ENCODE results near the gene MYO1E. TPM values are rescaled to one million over a fixed set of nuclear protein-coding genes. Genes with fewer than 3 reads are reported as not detected.
A peak's percentile ranks its signal among the peaks of the same experiment; 100 is the strongest.

Gene MYO1E
- total and polyA plus RNA-seq, 4 experiments from 2014 or later: 2.1 to 4.6 TPM; not detected in 2

- ChIA-PET POLR2A (ENCODE audit: partially characterized antibody) (no interaction called here), CTCF (ENCODE audit: partially characterized antibody) (no interaction called here)
- H3K36me3 ChIP-seq (ENCODE audit: insufficient read depth, low read length): no peaks in the 10 kb centered on the region
- intact Hi-C loops (cut with micrococcal nuclease): no loop called here
- Mint-ChIP-seq H3K27ac (no peak overlapping the region), H3K27me3 (peaks cover 2 to 4% of the 10 kb centered on the region in 2 donors), H3K4me1 (peaks cover 0 to 4% (median 0%) of the 10 kb centered on the region in 4 donors), H3K4me3 (no peak overlapping the region), H3K9me3 (no peaks in the 10 kb centered on the region), H3K36me3 (no peaks in the 10 kb centered on the region)
- H3K4me3 ChIP-seq (ENCODE audit: low read length in 2 of 2): no peak overlapping the region
- no peaks in the 10 kb centered on the region for H3K27me3 ChIP-seq (ENCODE audit: insufficient read depth, low read length)
- H3K27ac ChIP-seq (ENCODE audit: low read depth, low read length): no peak overlapping the region
- DNase-seq: no peak
- H3K9me3 ChIP-seq (ENCODE audit: control insufficient read depth in 1 of 2, low read length in 2 of 2): no peaks in the 10 kb centered on the region
- no peaks in the 10 kb centered on the region for H3K4me1 ChIP-seq (ENCODE audit: insufficient read depth, low read length)
Observed at GRCh38 chr15:59274126-59274970, 98.3 kb downstream of the MYO1E start.

DNA sequence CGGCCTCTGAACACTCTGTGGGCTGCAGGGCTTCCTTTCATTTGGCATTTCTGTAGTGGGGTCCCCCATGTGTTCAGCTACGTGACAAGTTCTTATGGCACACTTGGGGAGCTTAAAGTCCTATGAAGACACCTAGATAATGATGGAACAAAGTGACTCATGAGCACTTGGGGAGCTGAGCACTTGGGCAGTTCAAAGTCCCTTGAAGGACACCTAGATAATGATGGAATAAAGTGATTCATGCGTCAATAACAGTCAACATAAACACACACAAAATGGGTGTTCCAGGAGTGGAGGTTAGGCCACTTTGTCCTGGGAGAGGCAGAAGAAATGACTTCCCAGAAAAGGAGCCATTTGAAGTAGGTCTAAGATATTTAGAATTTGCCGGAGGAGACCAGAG lies 99.4 kb downstream of the MYO1E start:
- H3K27me3 Mint-ChIP-seq: peaks cover 2 to 8% of the 10 kb centered on the region in 2 donors
- DNase-seq: no peak
- Histone ChIP-seq H3K4me3 (ENCODE audit: low read length in 2 of 2) (no peak overlapping the region), H3K36me3 (ENCODE audit: insufficient read depth, low read length) (no peaks in the 10 kb centered on the region), H3K4me1 (ENCODE audit: insufficient read depth, low read length) (no peaks in the 10 kb centered on the region), H3K27ac (ENCODE audit: low read depth, low read length) (no peak overlapping the region), H3K9me3 (ENCODE audit: control insufficient read depth in 1 of 2, low read length in 2 of 2) (no peaks in the 10 kb centered on the region), H3K27me3 (ENCODE audit: insufficient read depth, low read length) (no peaks in the 10 kb centered on the region)
- ChIA-PET POLR2A (ENCODE audit: partially characterized antibody) (no interaction called here), CTCF (ENCODE audit: partially characterized antibody) (no interaction called here)
- H3K4me1 Mint-ChIP-seq: peaks cover 0 to 4% (median 0%) of the 10 kb centered on the region in 4 donors
- intact Hi-C loops (cut with micrococcal nuclease): no loop called here
- H3K9me3 Mint-ChIP-seq: no peaks in the 10 kb centered on the region
- no peaks in the 10 kb centered on the region for H3K36me3 Mint-ChIP-seq
- H3K4me3 Mint-ChIP-seq: no peak overlapping the region
- no peak overlapping the region for H3K27ac Mint-ChIP-seq

GRCh38 chr15:59271595-59272201 lies 101.0 kb downstream of the MYO1E start:
- ChIA-PET CTCF (ENCODE audit: partially characterized antibody) (no interaction called here), POLR2A (ENCODE audit: partially characterized antibody) (no interaction called here)
- no peaks in the 10 kb centered on the region for H3K9me3 ChIP-seq (ENCODE audit: control insufficient read depth in 1 of 2, low read length in 2 of 2)
- no peaks in the 10 kb centered on the region for H3K27me3 ChIP-seq (ENCODE audit: insufficient read depth, low read length)
- H3K4me3 Mint-ChIP-seq: no peak overlapping the region
- no peak overlapping the region for H3K27ac Mint-ChIP-seq
- H3K9me3 Mint-ChIP-seq: no peaks in the 10 kb centered on the region
- no peak for DNase-seq
- no peaks in the 10 kb centered on the region for H3K4me1 ChIP-seq (ENCODE audit: insufficient read depth, low read length)
- H3K4me1 Mint-ChIP-seq: peaks cover 0 to 4% (median 0%) of the 10 kb centered on the region in 4 donors
- no peaks in the 10 kb centered on the region for H3K36me3 ChIP-seq (ENCODE audit: insufficient read depth, low read length)
- no peak overlapping the region for H3K4me3 ChIP-seq (ENCODE audit: low read length in 2 of 2)
- H3K27ac ChIP-seq (ENCODE audit: low read depth, low read length): no peak overlapping the region
- no peaks in the 10 kb centered on the region for H3K36me3 Mint-ChIP-seq
- intact Hi-C loops (cut with micrococcal nuclease): no loop called here
- H3K27me3 Mint-ChIP-seq: peaks cover 2 to 10% of the 10 kb centered on the region in 2 donors

- Histone ChIP-seq H3K4me3 (ENCODE audit: low read length in 2 of 2) (no peak overlapping the region), H3K27me3 (ENCODE audit: insufficient read depth, low read length) (no peaks in the 10 kb centered on the region), H3K9me3 (ENCODE audit: control insufficient read depth in 1 of 2, low read length in 2 of 2) (no peaks in the 10 kb centered on the region), H3K27ac (ENCODE audit: low read depth, low read length) (no peak overlapping the region), H3K36me3 (ENCODE audit: insufficient read depth, low read length) (no peaks in the 10 kb centered on the region), H3K4me1 (ENCODE audit: insufficient read depth, low read length) (no peaks in the 10 kb centered on the region)
- POLR2A ChIA-PET (ENCODE audit: partially characterized antibody): no interaction called here
- H3K9me3 Mint-ChIP-seq: no peaks in the 10 kb centered on the region
- H3K4me3 Mint-ChIP-seq: no peak overlapping the region
- peaks cover 0 to 4% (median 0%) of the 10 kb centered on the region in 4 donors for H3K4me1 Mint-ChIP-seq
- H3K27me3 Mint-ChIP-seq: peaks cover 3 to 6% of the 10 kb centered on the region in 2 donors
- intact Hi-C loops (cut with micrococcal nuclease): no loop called here
- DNase-seq: no peak
- H3K36me3 Mint-ChIP-seq: no peaks in the 10 kb centered on the region
- CTCF ChIA-PET (ENCODE audit: partially characterized antibody): no interaction called here
- no peak overlapping the region for H3K27ac Mint-ChIP-seq
Observed at GRCh38 chr15:59268852-59269407, 103.7 kb downstream of the MYO1E start.

DNA sequence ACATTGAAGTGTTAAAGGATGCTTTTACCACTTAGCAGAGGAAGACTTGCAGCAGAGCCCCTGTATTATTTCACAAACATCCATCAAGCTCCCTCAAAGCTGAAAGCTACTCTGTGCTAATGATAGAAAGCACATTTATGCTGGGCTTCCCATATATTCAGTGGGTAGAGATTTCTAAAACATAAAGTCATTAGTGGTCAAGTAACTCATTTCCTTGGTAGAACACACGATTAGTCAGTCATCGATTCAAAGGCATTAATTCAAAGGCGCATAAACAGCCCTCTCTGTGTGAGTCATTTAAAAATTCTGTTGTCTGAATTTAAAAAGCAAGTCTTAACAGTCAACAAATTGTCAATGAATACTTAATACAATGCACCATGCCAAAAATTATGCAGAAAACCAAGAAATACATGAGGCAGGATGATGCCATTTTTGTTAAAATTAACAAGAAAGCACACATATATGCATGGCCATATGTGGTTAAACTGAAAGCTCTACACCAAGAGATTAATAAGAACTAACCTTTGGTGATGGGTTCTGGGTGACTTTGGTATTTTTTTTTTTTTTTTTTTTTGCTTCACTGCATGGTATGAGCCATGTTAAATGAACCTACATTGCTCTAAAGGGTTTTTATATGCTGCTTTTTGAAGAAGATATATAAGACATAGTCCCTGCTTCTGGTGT lies 104.4 kb downstream of the MYO1E start:
- Histone ChIP-seq H3K36me3 (ENCODE audit: insufficient read depth, low read length) (no peaks in the 10 kb centered on the region), H3K4me3 (ENCODE audit: low read length in 2 of 2) (no peak overlapping the region), H3K27me3 (ENCODE audit: insufficient read depth, low read length) (no peaks in the 10 kb centered on the region), H3K9me3 (ENCODE audit: control insufficient read depth in 1 of 2, low read length in 2 of 2) (no peaks in the 10 kb centered on the region), H3K27ac (ENCODE audit: low read depth, low read length) (no peak overlapping the region), H3K4me1 (ENCODE audit: insufficient read depth, low read length) (no peaks in the 10 kb centered on the region)
- CTCF ChIA-PET (ENCODE audit: partially characterized antibody): no interaction called here
- H3K27ac Mint-ChIP-seq: no peak overlapping the region
- no peaks in the 10 kb centered on the region for H3K9me3 Mint-ChIP-seq
- H3K4me3 Mint-ChIP-seq: no peak overlapping the region
- H3K27me3 Mint-ChIP-seq: peaks cover 3 to 6% of the 10 kb centered on the region in 2 donors
- intact Hi-C loops (cut with micrococcal nuclease): no loop called here
- peaks cover 0 to 2% (median 0%) of the 10 kb centered on the region in 4 donors for H3K4me1 Mint-ChIP-seq
- no peaks in the 10 kb centered on the region for H3K36me3 Mint-ChIP-seq
- no peak for DNase-seq
- POLR2A ChIA-PET (ENCODE audit: partially characterized antibody): no interaction called here

- CTCF ChIA-PET (ENCODE audit: partially characterized antibody): interaction anchor here (0.7 to 0.9 kb wide), 2 partner anchors 32 to 334 kb away, joined by 3 read pairs; no protein-coding TSS in a partner anchor
- no peaks in the 10 kb centered on the region for H3K9me3 Mint-ChIP-seq
- intact Hi-C loops (cut with micrococcal nuclease): no loop called here
- H3K36me3 Mint-ChIP-seq: no peaks in the 10 kb centered on the region
- no peaks in the 10 kb centered on the region for H3K4me1 Mint-ChIP-seq
- POLR2A ChIA-PET (ENCODE audit: partially characterized antibody): no interaction called here
- H3K36me3 ChIP-seq (ENCODE audit: insufficient read depth, low read length): no peaks in the 10 kb centered on the region
- H3K27me3 Mint-ChIP-seq: peaks cover 3 to 6% of the 10 kb centered on the region in 2 donors
- peak overlapping the region in 2 of 7 donors; percentile 10 to 36 for H3K27ac Mint-ChIP-seq
- H3K4me3 ChIP-seq (ENCODE audit: low read length in 2 of 2): no peak overlapping the region
- no peaks in the 10 kb centered on the region for H3K27me3 ChIP-seq (ENCODE audit: insufficient read depth, low read length)
- no peak overlapping the region for H3K4me3 Mint-ChIP-seq
- no peak for DNase-seq
- H3K27ac ChIP-seq (ENCODE audit: low read depth, low read length): no peak overlapping the region
- no peaks in the 10 kb centered on the region for H3K4me1 ChIP-seq (ENCODE audit: insufficient read depth, low read length)
- no peaks in the 10 kb centered on the region for H3K9me3 ChIP-seq (ENCODE audit: control insufficient read depth in 1 of 2, low read length in 2 of 2)
Observed at GRCh38 chr15:59266028-59266427, 106.6 kb downstream of the MYO1E start.

DNA sequence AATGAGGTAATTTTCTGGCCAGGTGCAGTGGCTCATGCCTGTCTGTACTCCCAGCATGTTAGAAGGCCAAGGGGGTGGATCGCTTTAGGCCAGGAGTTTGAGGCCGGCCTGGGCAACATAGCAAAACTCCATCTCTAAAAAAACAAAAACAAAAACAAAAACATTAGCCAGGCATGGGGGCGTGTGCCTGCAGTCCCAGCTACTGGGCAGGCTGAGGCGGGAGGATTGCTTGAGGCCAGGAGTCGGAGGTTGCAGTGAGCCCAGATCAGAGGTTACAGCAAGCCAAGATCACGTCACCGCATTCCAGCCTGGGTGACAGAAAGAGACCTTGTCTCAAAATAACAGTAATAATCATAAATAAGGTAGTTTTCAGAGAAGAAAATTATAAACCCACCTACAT lies 110.4 kb downstream of the MYO1E start:
- no peak for DNase-seq
- Mint-ChIP-seq H3K27me3 (peaks cover 0 to 3% of the 10 kb centered on the region in 2 donors), H3K4me1 (no peaks in the 10 kb centered on the region), H3K4me3 (no peak overlapping the region), H3K36me3 (no peaks in the 10 kb centered on the region), H3K27ac (no peak overlapping the region), H3K9me3 (no peaks in the 10 kb centered on the region)
- ChIA-PET POLR2A (ENCODE audit: partially characterized antibody) (no interaction called here), CTCF (ENCODE audit: partially characterized antibody) (interaction anchor here (0.9 kb wide), 1 partner anchor 38 kb away, joined by 4 read pairs; no protein-coding TSS in a partner anchor)
- Histone ChIP-seq H3K36me3 (ENCODE audit: insufficient read depth, low read length) (no peaks in the 10 kb centered on the region), H3K4me1 (ENCODE audit: insufficient read depth, low read length) (no peaks in the 10 kb centered on the region), H3K27ac (ENCODE audit: low read depth, low read length) (no peak overlapping the region), H3K9me3 (ENCODE audit: control insufficient read depth in 1 of 2, low read length in 2 of 2) (no peaks in the 10 kb centered on the region), H3K4me3 (ENCODE audit: low read length in 2 of 2) (no peak overlapping the region), H3K27me3 (ENCODE audit: insufficient read depth, low read length) (no peaks in the 10 kb centered on the region)
- intact Hi-C loops (cut with micrococcal nuclease): no loop called here

Measured in CD4-positive, alpha-beta memory T cell (primary cell).